ENCODE measurements around the gene NMT2.

- TF ChIP-seq CTCF (conservative IDR thresholded peaks at IDR 0.05; ENCODE audit: low read depth, low read length) (no peak), EZH2 (IDR thresholded peaks at IDR 0.05; ENCODE audit: borderline replicate concordance, low read depth, low read length, poor library complexity, severe bottlenecking) (no peak)
These were observed 45.9 kb downstream of the NMT2 start for GRCh38 chr10:15122477-15123030.
